ENCODE data around the gene PSMC3IP. TPM values are rescaled to one million over a fixed set of nuclear protein-coding genes. Genes with fewer than 3 reads are reported as not detected.
A peak's percentile ranks its signal among the peaks of the same experiment; 100 is the strongest.

Gene PSMC3IP
- total RNA-seq, 4 donors from 2014 or later = 4.9 to 9.0 (median 7.4) TPM

- TF ChIP-seq, protein P1, sequence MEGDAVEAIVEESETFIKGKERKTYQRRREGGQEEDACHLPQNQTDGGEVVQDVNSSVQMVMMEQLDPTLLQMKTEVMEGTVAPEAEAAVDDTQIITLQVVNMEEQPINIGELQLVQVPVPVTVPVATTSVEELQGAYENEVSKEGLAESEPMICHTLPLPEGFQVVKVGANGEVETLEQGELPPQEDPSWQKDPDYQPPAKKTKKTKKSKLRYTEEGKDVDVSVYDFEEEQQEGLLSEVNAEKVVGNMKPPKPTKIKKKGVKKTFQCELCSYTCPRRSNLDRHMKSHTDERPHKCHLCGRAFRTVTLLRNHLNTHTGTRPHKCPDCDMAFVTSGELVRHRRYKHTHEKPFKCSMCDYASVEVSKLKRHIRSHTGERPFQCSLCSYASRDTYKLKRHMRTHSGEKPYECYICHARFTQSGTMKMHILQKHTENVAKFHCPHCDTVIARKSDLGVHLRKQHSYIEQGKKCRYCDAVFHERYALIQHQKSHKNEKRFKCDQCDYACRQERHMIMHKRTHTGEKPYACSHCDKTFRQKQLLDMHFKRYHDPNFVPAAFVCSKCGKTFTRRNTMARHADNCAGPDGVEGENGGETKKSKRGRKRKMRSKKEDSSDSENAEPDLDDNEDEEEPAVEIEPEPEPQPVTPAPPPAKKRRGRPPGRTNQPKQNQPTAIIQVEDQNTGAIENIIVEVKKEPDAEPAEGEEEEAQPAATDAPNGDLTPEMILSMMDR (IDR thresholded peaks at IDR 0.05) = no peak
- H3K27me3 ChIP-seq = no peaks in the 10 kb centered on the region
- WGBS, 2 donors = 80 to 85% methylated on average over 7 to 10 of the region's 10 CpGs
- H3K4me1 ChIP-seq = peaks cover 0 to 19% (median 9%) of the 10 kb centered on the region in 4 donors
- DNase-seq (ENCODE audit: low spot score in 2 of 2) = no peak
- H3K4me3 ChIP-seq = no peak overlapping the region
- H3K27ac ChIP-seq = no peak overlapping the region
- H3K36me3 ChIP-seq = peaks cover 2 to 76% (median 43%) of the 10 kb centered on the region in 3 donors
- no peaks in the 10 kb centered on the region for H3K9me3 ChIP-seq
Observed at GRCh38 chr17:42581744-42582270, 4.3 kb upstream of the PSMC3IP start.

- DNase-seq (ENCODE audit: low spot score in 2 of 2) = no peak
- TF ChIP-seq, protein P1 (IDR thresholded peaks at IDR 0.05) = no peak
- TF ChIP-seq POLR2A (IDR thresholded peaks at IDR 0.05) (no peak), EP300 (IDR thresholded peaks at IDR 0.05) (no peak)
- Histone ChIP-seq H3K9me3 (no peaks in the 10 kb centered on the region), H3K4me3 (no peak overlapping the region), H3K27ac (no peak overlapping the region), H3K4me1 (peaks cover 0 to 28% (median 12%) of the 10 kb centered on the region in 4 donors), H3K27me3 (no peaks in the 10 kb centered on the region), H3K36me3 (peaks cover 2 to 63% (median 35%) of the 10 kb centered on the region in 3 donors)
- 46 to 52% methylated on average over 2 of the region's 2 CpGs for WGBS, 2 donors
Observed at GRCh38 chr17:42579794-42580551, 2.4 kb upstream of the PSMC3IP start.

DNA sequence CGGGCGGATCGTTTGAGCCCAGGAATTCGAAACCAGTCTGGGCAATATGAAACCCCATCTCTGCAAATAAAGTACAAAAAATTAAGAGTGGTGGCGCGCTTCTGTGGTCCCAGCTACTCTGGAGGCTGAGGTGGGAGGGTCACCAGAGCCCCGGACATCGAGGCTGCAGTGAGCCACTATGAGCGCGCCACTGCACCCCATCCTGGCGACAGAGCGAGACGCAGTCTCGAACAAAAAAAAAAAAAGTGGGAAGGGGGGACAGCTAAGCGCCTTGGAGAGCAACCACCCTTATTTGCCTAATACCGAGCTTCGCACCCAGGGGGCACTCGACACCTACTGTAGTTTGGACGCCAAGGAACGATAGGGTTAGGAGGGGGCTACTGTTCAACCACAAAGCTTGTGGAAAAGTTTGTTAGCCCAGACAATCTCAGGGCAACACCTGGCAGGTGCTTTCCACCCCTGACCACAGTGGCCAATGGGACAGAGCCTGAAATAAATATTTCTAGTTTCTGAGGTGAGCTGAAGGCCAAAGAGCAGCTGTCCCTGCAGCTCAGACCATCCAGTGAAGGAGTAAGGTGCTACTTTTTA, 847 bp upstream of the PSMC3IP start:
- TF ChIP-seq, protein P1 (IDR thresholded peaks at IDR 0.05) = peak; percentile 65 to 78 (median 76)
- no peak for TF ChIP-seq POLR2A (IDR thresholded peaks at IDR 0.05)
- peak; percentile 69 to 88 for DNase-seq (ENCODE audit: low spot score in 2 of 2)
- no peaks in the 10 kb centered on the region for H3K27me3 ChIP-seq
- H3K4me1 ChIP-seq = peaks cover 0 to 28% (median 12%) of the 10 kb centered on the region in 4 donors
- 0 to 1% methylated on average over 20 of the region's 20 CpGs for WGBS, 2 donors
- H3K27ac ChIP-seq = peak overlapping the region; percentile 55 to 90 (median 87)
- H3K36me3 ChIP-seq = peaks cover 2 to 63% (median 27%) of the 10 kb centered on the region in 3 donors
- H3K4me3 ChIP-seq = peak overlapping the region; percentile 41 to 87 (median 72)
- no peaks in the 10 kb centered on the region for H3K9me3 ChIP-seq

DNA sequence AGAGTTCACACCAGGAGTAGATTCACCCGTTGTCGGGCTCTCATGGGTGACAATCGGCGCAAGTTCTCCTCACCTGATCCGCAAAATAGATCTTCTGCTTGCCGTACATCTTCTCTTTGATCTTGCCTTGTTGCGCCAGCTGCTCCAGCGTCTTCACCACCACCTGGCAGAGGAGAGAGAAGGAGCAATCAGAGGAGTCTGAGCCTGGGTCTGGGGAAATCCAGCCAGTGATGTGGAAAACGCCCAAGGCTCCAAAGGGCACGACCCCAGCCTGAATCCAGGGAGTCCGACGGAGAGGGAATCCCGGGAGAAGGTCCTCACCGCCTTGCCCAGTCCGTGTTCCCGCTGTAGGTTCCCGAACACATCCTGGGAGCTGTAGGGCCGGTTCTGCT, 393 bp downstream of the PSMC3IP start:
- peaks cover 4 to 63% (median 23%) of the 10 kb centered on the region in 3 donors for H3K36me3 ChIP-seq
- 6 to 12% methylated on average over 16 to 18 of the region's 18 CpGs for WGBS, 2 donors

More for the DNA sequence above, 393 bp downstream of the PSMC3IP start:
- peak overlapping the region in 3 of 4 donors; percentile 85 to 90 (median 89) for H3K27ac ChIP-seq
- H3K27me3 ChIP-seq = no peaks in the 10 kb centered on the region
- H3K4me3 ChIP-seq = peak overlapping the region; percentile 41 to 87 (median 72)
- TF ChIP-seq EP300 (IDR thresholded peaks at IDR 0.05) (no peak), POLR2A (IDR thresholded peaks at IDR 0.05) (no peak)
- TF ChIP-seq, protein P1 (IDR thresholded peaks at IDR 0.05) = no peak
- no peaks in the 10 kb centered on the region for H3K9me3 ChIP-seq
- no peak for DNase-seq (ENCODE audit: low spot score in 2 of 2)
- peaks cover 0 to 28% (median 12%) of the 10 kb centered on the region in 4 donors for H3K4me1 ChIP-seq

Data from tibial nerve (tissue), 4 donors.